ENCODE results near the gene TMEM209. TPM values are rescaled to one million over a fixed set of nuclear protein-coding genes. Genes with fewer than 3 reads are reported as not detected.

The TMEM209 gene
- total and polyA plus RNA-seq, 9 donors, result 8.5 to 12.7 (median 9.3) TPM

GRCh38 chr7:130221746-130222145 is 16.5 kb upstream of the TMEM209 start:
- Histone ChIP-seq H3K36me3 (ENCODE audit: control insufficient read depth, insufficient read depth, low read length) (no peaks in the 10 kb centered on the region), H3K27ac (ENCODE audit: low read length) (no peak overlapping the region), H3K4me3 (ENCODE audit: low read length) (no peak overlapping the region), H3K4me1 (ENCODE audit: control insufficient read depth, insufficient read depth, low read length) (no peaks in the 10 kb centered on the region), H3K27me3 (ENCODE audit: control insufficient read depth, insufficient read depth, low read length) (no peaks in the 10 kb centered on the region), H3K9me3 (replicated peaks; ENCODE audit: control insufficient read depth, low read depth, low read length) (no peaks in the 10 kb centered on the region)
- DNase-seq, result no peak
- 100% methylated on average over 2 of the region's 4 CpGs for WGBS (ENCODE audit: insufficient coverage)

DNA sequence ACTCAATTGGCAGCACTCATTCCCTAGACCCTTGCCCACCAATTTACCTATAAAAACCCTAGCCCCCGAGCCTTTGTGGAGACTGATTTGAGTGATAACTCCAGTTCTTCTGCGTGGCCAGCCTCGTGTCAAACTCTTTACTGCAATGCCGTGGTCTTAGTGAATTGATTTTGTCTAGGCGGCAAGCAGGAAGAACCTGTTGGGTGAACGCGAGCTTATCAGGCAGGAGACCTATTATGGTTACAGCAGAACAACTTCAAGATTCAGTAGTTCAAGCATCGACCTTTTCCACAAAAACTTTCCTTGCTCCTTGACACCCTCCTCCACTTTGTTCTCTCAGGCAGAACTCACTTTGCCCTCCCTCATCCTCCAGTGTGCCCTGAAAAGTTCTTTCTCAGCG is 14.7 kb upstream of the TMEM209 start:
- Histone ChIP-seq H3K36me3 (ENCODE audit: control insufficient read depth, insufficient read depth, low read length) (no peaks in the 10 kb centered on the region), H3K4me1 (ENCODE audit: control insufficient read depth, insufficient read depth, low read length) (no peaks in the 10 kb centered on the region), H3K9me3 (replicated peaks; ENCODE audit: control insufficient read depth, low read depth, low read length) (no peaks in the 10 kb centered on the region), H3K27me3 (ENCODE audit: control insufficient read depth, insufficient read depth, low read length) (no peaks in the 10 kb centered on the region), H3K4me3 (ENCODE audit: low read length) (no peak overlapping the region), H3K27ac (ENCODE audit: low read length) (no peak overlapping the region)
- DNase-seq, result no peak
- WGBS (ENCODE audit: insufficient coverage), result 96% methylated on average over 6 of the region's 9 CpGs

GRCh38 chr7:130218806-130219620 is 13.8 kb upstream of the TMEM209 start:
- Histone ChIP-seq H3K4me1 (ENCODE audit: control insufficient read depth, insufficient read depth, low read length) (no peaks in the 10 kb centered on the region), H3K27me3 (ENCODE audit: control insufficient read depth, insufficient read depth, low read length) (no peaks in the 10 kb centered on the region), H3K36me3 (ENCODE audit: control insufficient read depth, insufficient read depth, low read length) (no peaks in the 10 kb centered on the region), H3K4me3 (ENCODE audit: low read length) (no peak overlapping the region), H3K27ac (ENCODE audit: low read length) (no peak overlapping the region), H3K9me3 (replicated peaks; ENCODE audit: control insufficient read depth, low read depth, low read length) (no peaks in the 10 kb centered on the region)
- WGBS (ENCODE audit: insufficient coverage), result 86% methylated on average over 2 of the region's 5 CpGs
- no peak for DNase-seq

- no peaks in the 10 kb centered on the region for H3K27me3 ChIP-seq (ENCODE audit: control insufficient read depth, insufficient read depth, low read length)
- 67% methylated on average over 1 of the region's 1 CpG for WGBS (ENCODE audit: insufficient coverage)
- H3K9me3 ChIP-seq (replicated peaks; ENCODE audit: control insufficient read depth, low read depth, low read length), result no peaks in the 10 kb centered on the region
- H3K27ac ChIP-seq (ENCODE audit: low read length), result no peak overlapping the region
- no peak for DNase-seq
- H3K4me1 ChIP-seq (ENCODE audit: control insufficient read depth, insufficient read depth, low read length), result no peaks in the 10 kb centered on the region
- H3K4me3 ChIP-seq (ENCODE audit: low read length), result no peak overlapping the region
- H3K36me3 ChIP-seq (ENCODE audit: control insufficient read depth, insufficient read depth, low read length), result no peaks in the 10 kb centered on the region
Observed at GRCh38 chr7:130216750-130217149, 11.5 kb upstream of the TMEM209 start.

- WGBS (ENCODE audit: insufficient coverage), result no CpG with 5 or more reads among the region's 9 CpGs
- no peak for DNase-seq
- no peaks in the 10 kb centered on the region for H3K36me3 ChIP-seq (ENCODE audit: control insufficient read depth, insufficient read depth, low read length)
- no peaks in the 10 kb centered on the region for H3K4me1 ChIP-seq (ENCODE audit: control insufficient read depth, insufficient read depth, low read length)
- no peak overlapping the region for H3K27ac ChIP-seq (ENCODE audit: low read length)
- no peak overlapping the region for H3K4me3 ChIP-seq (ENCODE audit: low read length)
- no peaks in the 10 kb centered on the region for H3K27me3 ChIP-seq (ENCODE audit: control insufficient read depth, insufficient read depth, low read length)
- no peaks in the 10 kb centered on the region for H3K9me3 ChIP-seq (replicated peaks; ENCODE audit: control insufficient read depth, low read depth, low read length)
Observed at GRCh38 chr7:130216025-130216424, 10.8 kb upstream of the TMEM209 start.

- no peaks in the 10 kb centered on the region for H3K36me3 ChIP-seq (ENCODE audit: control insufficient read depth, insufficient read depth, low read length)
- 67% methylated on average over 1 of the region's 1 CpG for WGBS (ENCODE audit: insufficient coverage)
- no peaks in the 10 kb centered on the region for H3K4me1 ChIP-seq (ENCODE audit: control insufficient read depth, insufficient read depth, low read length)
- H3K27me3 ChIP-seq (ENCODE audit: control insufficient read depth, insufficient read depth, low read length), result no peaks in the 10 kb centered on the region
- H3K9me3 ChIP-seq (replicated peaks; ENCODE audit: control insufficient read depth, low read depth, low read length), result no peaks in the 10 kb centered on the region
- H3K27ac ChIP-seq (ENCODE audit: low read length), result no peak overlapping the region
- H3K4me3 ChIP-seq (ENCODE audit: low read length), result no peak overlapping the region
- DNase-seq, result no peak
Observed at GRCh38 chr7:130213828-130214227, 8.6 kb upstream of the TMEM209 start.

GRCh38 chr7:130210181-130210935 is 5.2 kb upstream of the TMEM209 start:
- H3K27me3 ChIP-seq (ENCODE audit: control insufficient read depth, insufficient read depth, low read length), result no peaks in the 10 kb centered on the region
- no peaks in the 10 kb centered on the region for H3K36me3 ChIP-seq (ENCODE audit: control insufficient read depth, insufficient read depth, low read length)
- no peak for DNase-seq
- H3K9me3 ChIP-seq (replicated peaks; ENCODE audit: control insufficient read depth, low read depth, low read length), result no peaks in the 10 kb centered on the region
- H3K27ac ChIP-seq (ENCODE audit: low read length), result no peak overlapping the region
- peaks cover 6% of the 10 kb centered on the region for H3K4me1 ChIP-seq (ENCODE audit: control insufficient read depth, insufficient read depth, low read length)
- WGBS (ENCODE audit: insufficient coverage), result no CpG with 5 or more reads among the region's 5 CpGs
- H3K4me3 ChIP-seq (ENCODE audit: low read length), result no peak overlapping the region

DNA sequence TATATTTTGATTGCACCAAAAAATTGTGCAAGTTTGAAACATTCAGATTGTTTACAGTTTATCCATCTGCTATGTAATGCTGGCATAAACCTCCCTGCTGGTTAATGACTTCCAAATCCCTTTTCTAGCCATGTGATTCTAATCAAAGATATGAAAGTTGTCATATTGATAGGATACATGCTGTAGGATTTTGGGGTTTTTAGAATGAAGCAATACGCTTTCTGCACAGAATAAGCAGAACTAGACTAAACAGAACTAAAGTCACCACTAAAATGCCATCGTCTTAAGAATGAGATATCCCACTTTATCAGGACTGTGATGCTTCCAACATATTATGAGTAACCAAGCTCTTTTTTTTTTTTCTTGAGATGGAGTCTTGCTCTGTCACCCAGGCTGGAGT is 3.3 kb upstream of the TMEM209 start:
- Histone ChIP-seq H3K27ac (ENCODE audit: low read length) (no peak overlapping the region), H3K27me3 (ENCODE audit: control insufficient read depth, insufficient read depth, low read length) (no peaks in the 10 kb centered on the region), H3K4me3 (ENCODE audit: low read length) (no peak overlapping the region), H3K36me3 (ENCODE audit: control insufficient read depth, insufficient read depth, low read length) (peaks cover 2% of the 10 kb centered on the region), H3K4me1 (ENCODE audit: control insufficient read depth, insufficient read depth, low read length) (peaks cover 9% of the 10 kb centered on the region), H3K9me3 (replicated peaks; ENCODE audit: control insufficient read depth, low read depth, low read length) (no peaks in the 10 kb centered on the region)
- WGBS (ENCODE audit: insufficient coverage), result no CpG with 5 or more reads among the region's 2 CpGs
- DNase-seq, result no peak

- H3K27ac ChIP-seq (ENCODE audit: low read length), result no peak within 1 kb of the TSS
- H3K27me3 ChIP-seq (ENCODE audit: control insufficient read depth, insufficient read depth, low read length), result no peaks in the 10 kb centered on the region
- no peaks in the 10 kb centered on the region for H3K9me3 ChIP-seq (replicated peaks; ENCODE audit: control insufficient read depth, low read depth, low read length)
- no peak within 1 kb of the TSS for H3K4me3 ChIP-seq (ENCODE audit: low read length)
- H3K4me1 ChIP-seq (ENCODE audit: control insufficient read depth, insufficient read depth, low read length), result peaks cover 9% of the 10 kb centered on the region
- peaks cover 8% of the 10 kb centered on the region for H3K36me3 ChIP-seq (ENCODE audit: control insufficient read depth, insufficient read depth, low read length)
- peak; percentile 45 for DNase-seq
Observed at GRCh38 chr7:130207642-130208041, 2.4 kb upstream of the TMEM209 start, which contains the start of gene SSMEM1. Gene SSMEM1, plus strand, starts transcription at chr7:130207860. Its CDS starts 51 bp downstream, at chr7:130207911.

DNA sequence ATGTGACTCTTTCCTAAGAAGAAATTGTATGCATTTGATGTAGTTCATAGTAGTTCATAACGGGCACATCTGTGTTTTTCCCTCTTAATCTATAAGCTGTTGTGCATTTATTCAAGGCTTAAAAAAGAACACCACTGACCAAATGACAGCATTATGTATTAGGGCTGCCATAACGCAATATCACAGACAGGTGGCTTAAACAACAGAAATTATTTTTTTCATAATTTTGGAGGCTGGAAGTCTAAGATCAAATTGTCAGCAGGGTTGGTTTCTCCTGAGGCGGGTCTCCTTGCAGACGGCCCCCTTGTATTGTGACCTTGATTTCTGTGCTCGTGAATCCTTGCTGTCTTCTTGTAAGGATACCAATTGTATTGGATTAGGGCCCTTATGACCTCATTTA is 1.8 kb upstream of the TMEM209 start:
- no CpG with 5 or more reads among the region's 5 CpGs for WGBS (ENCODE audit: insufficient coverage)
- Histone ChIP-seq H3K4me1 (ENCODE audit: control insufficient read depth, insufficient read depth, low read length) (peaks cover 9% of the 10 kb centered on the region), H3K36me3 (ENCODE audit: control insufficient read depth, insufficient read depth, low read length) (peaks cover 12% of the 10 kb centered on the region), H3K9me3 (replicated peaks; ENCODE audit: control insufficient read depth, low read depth, low read length) (no peaks in the 10 kb centered on the region), H3K27me3 (ENCODE audit: control insufficient read depth, insufficient read depth, low read length) (no peaks in the 10 kb centered on the region), H3K27ac (ENCODE audit: low read length) (no peak overlapping the region), H3K4me3 (ENCODE audit: low read length) (no peak overlapping the region)
- no peak for DNase-seq
